Measurements from ENCODE around the gene SH3RF3.
A peak's percentile ranks its signal among the peaks of the same experiment; 100 is the strongest.

Gene SH3RF3

GRCh38 chr2:109384308-109385271, 255.6 kb downstream of the SH3RF3 start:
- peaks cover 0 to 33% (median 0%) of the 10 kb centered on the region in 3 experiments for H3K27me3 ChIP-seq (ENCODE audit: control insufficient read depth in 3 of 3, insufficient read depth in 3 of 3, low read depth in 1 of 3, low read length in 3 of 3)
- no peak overlapping the region for H3K4me2 ChIP-seq (ENCODE audit: insufficient read depth, low read length, poor library complexity, severe bottlenecking)
- no peak overlapping the region for H2AFZ ChIP-seq (ENCODE audit: low read length)
- no peak overlapping the region for H3K27ac ChIP-seq (replicated peaks; ENCODE audit: low read length)
- H3K18ac ChIP-seq (ENCODE audit: low read length) = no peak overlapping the region
- no peak overlapping the region for H4K91ac ChIP-seq (ENCODE audit: low read depth, low read length, poor library complexity)
- H3K14ac ChIP-seq (ENCODE audit: low read length) = no peak overlapping the region
- H3K4me3 ChIP-seq (ENCODE audit: low read length in 2 of 2) = peak overlapping the region in 1 of 2 donors; percentile 46
- no peak overlapping the region for H2BK12ac ChIP-seq (ENCODE audit: low read length)
- peaks cover 20 to 40% of the 10 kb centered on the region in 2 donors for H3K4me1 ChIP-seq (ENCODE audit: control insufficient read depth in 2 of 2, insufficient read depth in 1 of 2, low read depth in 1 of 2, low read length in 2 of 2)
- no peak overlapping the region for H3K23ac ChIP-seq (ENCODE audit: low read depth, low read length, poor library complexity)
- no peak overlapping the region for H3K4ac ChIP-seq (ENCODE audit: low read length)
- H3K36me3 ChIP-seq (replicated peaks in 1 of 2; ENCODE audit: control insufficient read depth in 2 of 2, insufficient read depth in 2 of 2, low read length in 2 of 2) = no peaks in the 10 kb centered on the region
- H2BK15ac ChIP-seq (ENCODE audit: low read length) = no peak overlapping the region
- no peak overlapping the region for H4K8ac ChIP-seq (ENCODE audit: low read depth, low read length)
- no peaks in the 10 kb centered on the region for H3K9me3 ChIP-seq (replicated peaks in 1 of 2; ENCODE audit: control insufficient read depth in 2 of 2, insufficient read depth in 1 of 2, low read depth in 1 of 2, low read length in 2 of 2)
- DNase-seq (ENCODE audit: low spot score) = no peak
- no peak overlapping the region for H3K9ac ChIP-seq (ENCODE audit: low read depth, low read length, poor library complexity)
- H2BK120ac ChIP-seq (ENCODE audit: low read depth, low read length) = no peak overlapping the region
- no peaks in the 10 kb centered on the region for H3K79me1 ChIP-seq (ENCODE audit: low read depth, low read length)
- no peak overlapping the region for H2AK5ac ChIP-seq (ENCODE audit: low read depth, low read length)
- WGBS, 2 donors (ENCODE audit: extremely low coverage in 2 of 2, insufficient read length in 2 of 2, insufficient replicate concordance in 1 of 2) = no CpG with 5 or more reads among the region's 18 CpGs
- no peak overlapping the region for H2BK5ac ChIP-seq (ENCODE audit: low read length)

DNA sequence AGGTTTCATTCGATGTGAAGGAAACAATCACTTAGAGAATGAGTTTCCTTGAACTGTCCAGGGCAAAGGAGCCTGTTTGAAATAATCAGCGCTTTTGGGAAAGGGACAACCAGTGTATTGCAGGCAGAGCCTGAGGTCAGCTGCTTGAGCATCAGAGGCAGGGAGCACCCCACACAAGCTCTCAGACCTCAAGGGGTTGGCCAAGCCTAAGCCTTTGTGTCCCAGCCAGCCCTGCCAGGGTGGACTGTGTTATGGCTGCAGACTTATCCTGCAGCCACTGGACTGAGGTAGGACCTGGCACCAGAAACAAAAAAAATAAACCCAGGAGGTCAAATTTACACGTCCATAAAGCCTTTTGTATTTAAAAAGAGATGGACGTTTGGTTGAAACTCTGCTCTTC, 256.5 kb downstream of the SH3RF3 start:
- Histone ChIP-seq H2BK15ac (ENCODE audit: low read length) (no peak overlapping the region), H3K14ac (ENCODE audit: low read length) (no peak overlapping the region), H3K4ac (ENCODE audit: low read length) (no peak overlapping the region), H3K27me3 (ENCODE audit: control insufficient read depth in 3 of 3, insufficient read depth in 3 of 3, low read depth in 1 of 3, low read length in 3 of 3) (peaks cover 0 to 39% (median 0%) of the 10 kb centered on the region in 3 experiments), H2AK5ac (ENCODE audit: low read depth, low read length) (no peak overlapping the region), H3K9ac (ENCODE audit: low read depth, low read length, poor library complexity) (no peak overlapping the region), H3K4me1 (ENCODE audit: control insufficient read depth in 2 of 2, insufficient read depth in 1 of 2, low read depth in 1 of 2, low read length in 2 of 2) (peaks cover 20 to 40% of the 10 kb centered on the region in 2 donors), H3K18ac (ENCODE audit: low read length) (no peak overlapping the region), H4K8ac (ENCODE audit: low read depth, low read length) (no peak overlapping the region), H2BK12ac (ENCODE audit: low read length) (no peak overlapping the region), H2BK5ac (ENCODE audit: low read length) (no peak overlapping the region), H3K79me1 (ENCODE audit: low read depth, low read length) (no peaks in the 10 kb centered on the region), H2BK120ac (ENCODE audit: low read depth, low read length) (no peak overlapping the region), H3K9me3 (replicated peaks in 1 of 2; ENCODE audit: control insufficient read depth in 2 of 2, insufficient read depth in 1 of 2, low read depth in 1 of 2, low read length in 2 of 2) (no peaks in the 10 kb centered on the region), H3K23ac (ENCODE audit: low read depth, low read length, poor library complexity) (no peak overlapping the region), H3K4me3 (ENCODE audit: low read length in 2 of 2) (no peak overlapping the region), H3K36me3 (replicated peaks in 1 of 2; ENCODE audit: control insufficient read depth in 2 of 2, insufficient read depth in 2 of 2, low read length in 2 of 2) (no peaks in the 10 kb centered on the region), H2AFZ (ENCODE audit: low read length) (no peak overlapping the region), H3K4me2 (ENCODE audit: insufficient read depth, low read length, poor library complexity, severe bottlenecking) (no peak overlapping the region), H4K91ac (ENCODE audit: low read depth, low read length, poor library complexity) (no peak overlapping the region), H3K27ac (replicated peaks; ENCODE audit: low read length) (no peak overlapping the region)
- no CpG with 5 or more reads among the region's 4 CpGs for WGBS, 2 donors (ENCODE audit: extremely low coverage in 2 of 2, insufficient read length in 2 of 2, insufficient replicate concordance in 1 of 2)
- DNase-seq (ENCODE audit: low spot score) = no peak

DNA sequence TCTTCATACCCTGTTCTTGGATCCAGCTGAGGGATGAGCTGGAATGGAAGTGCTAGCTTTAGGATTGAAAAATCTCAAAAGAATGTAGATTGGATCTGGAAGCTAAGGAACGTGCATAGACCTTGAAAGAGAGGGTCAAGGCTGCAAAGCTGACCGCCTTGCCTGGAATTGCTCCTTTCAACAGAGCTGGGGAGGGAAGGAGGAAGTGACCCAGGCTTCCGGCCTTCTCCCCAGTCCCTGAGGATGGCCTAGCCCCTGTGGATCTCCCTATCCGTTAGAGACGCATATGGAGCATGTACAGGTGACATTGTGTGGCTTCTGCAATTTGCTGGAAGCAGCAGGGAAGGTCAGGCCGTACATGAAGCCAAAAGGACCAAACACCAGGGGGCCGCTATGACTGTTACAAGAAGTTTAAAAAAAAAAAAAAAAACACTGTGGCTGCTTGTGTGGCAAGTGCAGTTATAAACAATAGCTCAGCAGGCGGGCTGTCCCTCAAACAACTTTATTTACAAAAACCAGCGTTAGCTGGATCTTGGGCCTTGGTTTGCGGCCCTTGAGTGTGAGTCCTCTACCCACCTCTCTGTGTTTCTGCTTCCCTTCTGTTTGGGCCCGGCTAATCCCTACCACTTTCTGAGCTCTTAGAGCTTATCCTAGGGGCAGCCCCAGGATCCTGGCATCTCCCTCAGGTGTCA, 257.1 kb downstream of the SH3RF3 start:
- WGBS, 2 donors (ENCODE audit: extremely low coverage in 2 of 2, insufficient read length in 2 of 2, insufficient replicate concordance in 1 of 2) = no CpG with 5 or more reads among the region's 11 CpGs
- H3K18ac ChIP-seq (ENCODE audit: low read length) = no peak overlapping the region
- no peak overlapping the region for H3K4me3 ChIP-seq (ENCODE audit: low read length in 2 of 2)
- H3K27me3 ChIP-seq (ENCODE audit: control insufficient read depth in 3 of 3, insufficient read depth in 3 of 3, low read depth in 1 of 3, low read length in 3 of 3) = peaks cover 0 to 38% (median 0%) of the 10 kb centered on the region in 3 experiments
- H3K27ac ChIP-seq (replicated peaks; ENCODE audit: low read length) = no peak overlapping the region
- no peaks in the 10 kb centered on the region for H3K9me3 ChIP-seq (replicated peaks in 1 of 2; ENCODE audit: control insufficient read depth in 2 of 2, insufficient read depth in 1 of 2, low read depth in 1 of 2, low read length in 2 of 2)
- peaks cover 20 to 40% of the 10 kb centered on the region in 2 donors for H3K4me1 ChIP-seq (ENCODE audit: control insufficient read depth in 2 of 2, insufficient read depth in 1 of 2, low read depth in 1 of 2, low read length in 2 of 2)
- H2BK15ac ChIP-seq (ENCODE audit: low read length) = no peak overlapping the region
- no peak overlapping the region for H3K14ac ChIP-seq (ENCODE audit: low read length)
- no peak overlapping the region for H2BK12ac ChIP-seq (ENCODE audit: low read length)
- no peak overlapping the region for H2BK120ac ChIP-seq (ENCODE audit: low read depth, low read length)
- no peak overlapping the region for H4K91ac ChIP-seq (ENCODE audit: low read depth, low read length, poor library complexity)
- H3K4ac ChIP-seq (ENCODE audit: low read length) = no peak overlapping the region
- H2AK5ac ChIP-seq (ENCODE audit: low read depth, low read length) = no peak overlapping the region
- no peak overlapping the region for H3K23ac ChIP-seq (ENCODE audit: low read depth, low read length, poor library complexity)
- no peaks in the 10 kb centered on the region for H3K79me1 ChIP-seq (ENCODE audit: low read depth, low read length)
- no peak overlapping the region for H2BK5ac ChIP-seq (ENCODE audit: low read length)
- no peak overlapping the region for H3K9ac ChIP-seq (ENCODE audit: low read depth, low read length, poor library complexity)
- H2AFZ ChIP-seq (ENCODE audit: low read length) = peak overlapping the region; percentile 62
- no peaks in the 10 kb centered on the region for H3K36me3 ChIP-seq (replicated peaks in 1 of 2; ENCODE audit: control insufficient read depth in 2 of 2, insufficient read depth in 2 of 2, low read length in 2 of 2)
- no peak overlapping the region for H4K8ac ChIP-seq (ENCODE audit: low read depth, low read length)
- H3K4me2 ChIP-seq (ENCODE audit: insufficient read depth, low read length, poor library complexity, severe bottlenecking) = no peak overlapping the region
- DNase-seq (ENCODE audit: low spot score) = no peak

- H2BK5ac ChIP-seq (ENCODE audit: low read length) = no peak overlapping the region
- H2BK15ac ChIP-seq (ENCODE audit: low read length) = no peak overlapping the region
- H2BK120ac ChIP-seq (ENCODE audit: low read depth, low read length) = no peak overlapping the region
- no peaks in the 10 kb centered on the region for H3K79me1 ChIP-seq (ENCODE audit: low read depth, low read length)
- H3K18ac ChIP-seq (ENCODE audit: low read length) = no peak overlapping the region
- H2AK5ac ChIP-seq (ENCODE audit: low read depth, low read length) = no peak overlapping the region
- no peak overlapping the region for H3K14ac ChIP-seq (ENCODE audit: low read length)
- H4K8ac ChIP-seq (ENCODE audit: low read depth, low read length) = no peak overlapping the region
- no peak overlapping the region for H4K91ac ChIP-seq (ENCODE audit: low read depth, low read length, poor library complexity)
- peaks cover 0 to 27% (median 0%) of the 10 kb centered on the region in 3 experiments for H3K27me3 ChIP-seq (ENCODE audit: control insufficient read depth in 3 of 3, insufficient read depth in 3 of 3, low read depth in 1 of 3, low read length in 3 of 3)
- H2BK12ac ChIP-seq (ENCODE audit: low read length) = no peak overlapping the region
- no peak overlapping the region for H3K4me3 ChIP-seq (ENCODE audit: low read length in 2 of 2)
- no peak overlapping the region for H3K9ac ChIP-seq (ENCODE audit: low read depth, low read length, poor library complexity)
- no peaks in the 10 kb centered on the region for H3K9me3 ChIP-seq (replicated peaks in 1 of 2; ENCODE audit: control insufficient read depth in 2 of 2, insufficient read depth in 1 of 2, low read depth in 1 of 2, low read length in 2 of 2)
- H3K23ac ChIP-seq (ENCODE audit: low read depth, low read length, poor library complexity) = no peak overlapping the region
- H3K4me1 ChIP-seq (ENCODE audit: control insufficient read depth in 2 of 2, insufficient read depth in 1 of 2, low read depth in 1 of 2, low read length in 2 of 2) = peaks cover 18 to 40% of the 10 kb centered on the region in 2 donors
- no peak overlapping the region for H3K4ac ChIP-seq (ENCODE audit: low read length)
- H3K4me2 ChIP-seq (ENCODE audit: insufficient read depth, low read length, poor library complexity, severe bottlenecking) = no peak overlapping the region
- H3K27ac ChIP-seq (replicated peaks; ENCODE audit: low read length) = no peak overlapping the region
- no CpG with 5 or more reads among the region's 4 CpGs for WGBS, 2 donors (ENCODE audit: extremely low coverage in 2 of 2, insufficient read length in 2 of 2, insufficient replicate concordance in 1 of 2)
- H3K36me3 ChIP-seq (replicated peaks in 1 of 2; ENCODE audit: control insufficient read depth in 2 of 2, insufficient read depth in 2 of 2, low read length in 2 of 2) = no peaks in the 10 kb centered on the region
- no peak for DNase-seq (ENCODE audit: low spot score)
- no peak overlapping the region for H2AFZ ChIP-seq (ENCODE audit: low read length)
Observed at GRCh38 chr2:109387221-109387735, 258.3 kb downstream of the SH3RF3 start.
